Sigmoid colon (tissue), 4 donors: ENCODE results near the gene FOXP1.

Source experiments
- POLR2AphosphoS5 ChIP-seq, 4 donors: sonication (generic); formaldehyde crosslinking; IDR thresholded peaks; one replicate each; pipeline ENCODE4 v1.6.1; 2017; ENCODE audit warnings: antibody characterized with exemption in 4 of 4
- TF ChIP-seq, protein P1 (sequence below), 4 experiments: fragments of 450-650 bp in 3 of 4; fragments of 200-600 bp in 1 of 4; IDR thresholded peaks; one replicate each; pipeline ENCODE4 v1.5.1; 2016 to 2019; ENCODE audit warnings: antibody characterized with exemption in 4 of 4, mild to moderate bottlenecking in 3 of 4, moderate library complexity in 2 of 4

- TF ChIP-seq, protein P1, sequence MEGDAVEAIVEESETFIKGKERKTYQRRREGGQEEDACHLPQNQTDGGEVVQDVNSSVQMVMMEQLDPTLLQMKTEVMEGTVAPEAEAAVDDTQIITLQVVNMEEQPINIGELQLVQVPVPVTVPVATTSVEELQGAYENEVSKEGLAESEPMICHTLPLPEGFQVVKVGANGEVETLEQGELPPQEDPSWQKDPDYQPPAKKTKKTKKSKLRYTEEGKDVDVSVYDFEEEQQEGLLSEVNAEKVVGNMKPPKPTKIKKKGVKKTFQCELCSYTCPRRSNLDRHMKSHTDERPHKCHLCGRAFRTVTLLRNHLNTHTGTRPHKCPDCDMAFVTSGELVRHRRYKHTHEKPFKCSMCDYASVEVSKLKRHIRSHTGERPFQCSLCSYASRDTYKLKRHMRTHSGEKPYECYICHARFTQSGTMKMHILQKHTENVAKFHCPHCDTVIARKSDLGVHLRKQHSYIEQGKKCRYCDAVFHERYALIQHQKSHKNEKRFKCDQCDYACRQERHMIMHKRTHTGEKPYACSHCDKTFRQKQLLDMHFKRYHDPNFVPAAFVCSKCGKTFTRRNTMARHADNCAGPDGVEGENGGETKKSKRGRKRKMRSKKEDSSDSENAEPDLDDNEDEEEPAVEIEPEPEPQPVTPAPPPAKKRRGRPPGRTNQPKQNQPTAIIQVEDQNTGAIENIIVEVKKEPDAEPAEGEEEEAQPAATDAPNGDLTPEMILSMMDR (IDR thresholded peaks at IDR 0.05), result peak in 2 of 4 experiments; percentile 30
- TF ChIP-seq POLR2AphosphoS5 (IDR thresholded peaks at IDR 0.05), result no peak
Measured at GRCh38 chr3:71006810-71007785, 576.4 kb downstream of the FOXP1 start.
